ENCODE results near the gene SMYD3.

Gene SMYD3

GRCh38 chr1:245864872-245865271 is 642.2 kb downstream of the SMYD3 start:
- Histone ChIP-seq H3K79me2 (ENCODE audit: control insufficient read depth, insufficient read depth, low read length, unreplicated experiment) (no peaks in the 10 kb centered on the region), H2AFZ (ENCODE audit: low read length, unreplicated experiment) (no peak overlapping the region), H3K4me3 (ENCODE audit: low read depth, low read length) (no peak overlapping the region), H3K27me3 (ENCODE audit: insufficient read depth, low read length) (no peaks in the 10 kb centered on the region), H3K36me3 (ENCODE audit: insufficient read depth, low read length) (no peaks in the 10 kb centered on the region), H3K27ac (ENCODE audit: low read depth, low read length) (no peak overlapping the region), H3K4me1 (ENCODE audit: control insufficient read depth, insufficient read depth, low read length, unreplicated experiment) (peaks cover 20% of the 10 kb centered on the region)

- Histone ChIP-seq H3K4me3 (ENCODE audit: low read depth, low read length) (no peak overlapping the region), H3K27ac (ENCODE audit: low read depth, low read length) (no peak overlapping the region)
These were observed 643.4 kb downstream of the SMYD3 start for GRCh38 chr1:245863566-245864184.

DNA sequence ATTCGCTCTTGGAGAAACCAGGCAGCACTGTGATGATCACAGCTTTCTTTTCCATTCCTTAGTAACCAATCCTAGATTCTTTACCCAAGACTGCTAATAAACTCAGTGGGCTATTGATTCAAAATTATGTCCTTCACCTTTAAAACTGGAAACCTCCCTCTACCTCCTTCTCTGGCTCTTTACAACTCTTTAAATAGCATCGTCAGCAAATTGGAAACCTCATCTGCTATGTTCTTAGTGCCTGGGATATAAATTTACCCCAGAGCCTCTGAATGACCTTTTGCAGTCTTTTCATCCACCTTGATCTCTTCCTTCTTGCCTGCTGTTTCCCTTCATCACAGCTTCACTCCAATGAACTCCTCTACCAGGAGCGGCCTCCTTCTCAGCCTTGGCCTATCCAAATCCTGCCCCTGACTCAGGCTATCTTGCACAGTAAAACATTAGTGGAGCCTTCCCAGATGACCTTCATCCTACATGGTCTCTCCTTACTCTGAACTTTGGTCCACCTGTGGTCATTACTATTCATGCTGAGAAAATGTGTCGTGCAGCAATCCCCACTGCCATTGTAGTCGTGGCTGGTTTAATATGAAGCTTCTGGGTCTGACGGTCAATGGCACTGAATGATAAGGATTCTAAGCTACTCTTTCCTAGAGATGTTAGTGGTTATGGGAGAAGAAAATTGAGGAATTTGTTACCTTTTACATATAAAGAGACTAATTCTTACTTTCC is 644.1 kb downstream of the SMYD3 start:
- H3K36me3 ChIP-seq (ENCODE audit: insufficient read depth, low read length) = no peaks in the 10 kb centered on the region
- H3K27ac ChIP-seq (ENCODE audit: low read depth, low read length) = no peak overlapping the region
- peaks cover 37% of the 10 kb centered on the region for H3K4me1 ChIP-seq (ENCODE audit: control insufficient read depth, insufficient read depth, low read length, unreplicated experiment)
- no peak overlapping the region for H2AFZ ChIP-seq (ENCODE audit: low read length, unreplicated experiment)
- H3K79me2 ChIP-seq (ENCODE audit: control insufficient read depth, insufficient read depth, low read length, unreplicated experiment) = no peaks in the 10 kb centered on the region
- no peaks in the 10 kb centered on the region for H3K27me3 ChIP-seq (ENCODE audit: insufficient read depth, low read length)
- no peak overlapping the region for H3K4me3 ChIP-seq (ENCODE audit: low read depth, low read length)

More at GRCh38 chr1:245863566-245864184, 643.4 kb downstream of the SMYD3 start:
- H3K4me1 ChIP-seq (ENCODE audit: control insufficient read depth, insufficient read depth, low read length, unreplicated experiment) = peaks cover 32% of the 10 kb centered on the region
- H3K27me3 ChIP-seq (ENCODE audit: insufficient read depth, low read length) = no peaks in the 10 kb centered on the region
- H3K79me2 ChIP-seq (ENCODE audit: control insufficient read depth, insufficient read depth, low read length, unreplicated experiment) = no peaks in the 10 kb centered on the region
- H3K36me3 ChIP-seq (ENCODE audit: insufficient read depth, low read length) = no peaks in the 10 kb centered on the region
- no peak overlapping the region for H2AFZ ChIP-seq (ENCODE audit: low read length, unreplicated experiment)

DNA sequence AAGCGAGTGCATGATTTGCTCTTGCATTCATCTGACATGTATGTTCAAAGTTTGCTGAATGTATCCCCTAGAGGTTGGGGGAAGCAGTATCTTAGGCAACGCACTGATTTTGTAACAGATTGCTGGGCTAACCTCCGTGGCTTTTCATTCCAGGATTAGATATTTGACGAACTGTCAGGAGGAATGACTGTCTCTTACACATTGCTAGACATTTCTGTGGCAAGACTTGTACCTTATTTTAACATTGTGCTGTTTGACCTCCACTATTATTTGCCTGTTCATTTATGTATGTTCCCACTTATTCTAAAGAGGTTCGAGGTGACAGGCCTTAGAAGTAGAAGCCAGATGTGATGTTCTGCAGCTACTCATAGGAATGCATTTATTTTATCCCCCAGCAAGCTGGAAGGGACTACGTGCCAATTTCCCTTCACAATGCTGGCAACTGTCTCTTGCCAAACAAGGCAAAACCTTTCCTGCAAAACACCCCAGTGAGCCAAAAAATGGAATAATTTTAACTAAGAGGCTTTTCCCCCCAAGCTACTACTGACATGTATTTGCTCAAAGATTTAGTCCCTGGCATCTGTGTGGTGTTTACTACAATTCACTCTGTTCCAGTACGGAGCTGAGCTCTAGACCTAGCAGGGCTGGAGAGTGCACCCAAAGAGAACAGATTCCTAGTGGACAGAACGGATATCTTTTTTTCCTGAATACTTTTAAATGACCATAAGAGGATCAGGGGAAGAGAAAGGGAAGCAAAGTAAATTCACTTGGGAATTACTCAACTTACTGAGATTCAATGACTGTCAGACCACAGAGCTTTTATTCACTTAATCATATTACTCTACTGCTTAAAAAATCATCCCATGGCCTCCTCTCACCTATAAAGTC is 646.2 kb downstream of the SMYD3 start:
- Histone ChIP-seq H3K27ac (ENCODE audit: low read depth, low read length) (peak overlapping the region; percentile 93), H2AFZ (ENCODE audit: low read length, unreplicated experiment) (no peak overlapping the region), H3K4me1 (ENCODE audit: control insufficient read depth, insufficient read depth, low read length, unreplicated experiment) (peaks cover 52% of the 10 kb centered on the region), H3K79me2 (ENCODE audit: control insufficient read depth, insufficient read depth, low read length, unreplicated experiment) (no peaks in the 10 kb centered on the region), H3K4me3 (ENCODE audit: low read depth, low read length) (peak overlapping the region; percentile 37; the same call in 1 of the 2 replicates), H3K27me3 (ENCODE audit: insufficient read depth, low read length) (no peaks in the 10 kb centered on the region), H3K36me3 (ENCODE audit: insufficient read depth, low read length) (no peaks in the 10 kb centered on the region)

DNA sequence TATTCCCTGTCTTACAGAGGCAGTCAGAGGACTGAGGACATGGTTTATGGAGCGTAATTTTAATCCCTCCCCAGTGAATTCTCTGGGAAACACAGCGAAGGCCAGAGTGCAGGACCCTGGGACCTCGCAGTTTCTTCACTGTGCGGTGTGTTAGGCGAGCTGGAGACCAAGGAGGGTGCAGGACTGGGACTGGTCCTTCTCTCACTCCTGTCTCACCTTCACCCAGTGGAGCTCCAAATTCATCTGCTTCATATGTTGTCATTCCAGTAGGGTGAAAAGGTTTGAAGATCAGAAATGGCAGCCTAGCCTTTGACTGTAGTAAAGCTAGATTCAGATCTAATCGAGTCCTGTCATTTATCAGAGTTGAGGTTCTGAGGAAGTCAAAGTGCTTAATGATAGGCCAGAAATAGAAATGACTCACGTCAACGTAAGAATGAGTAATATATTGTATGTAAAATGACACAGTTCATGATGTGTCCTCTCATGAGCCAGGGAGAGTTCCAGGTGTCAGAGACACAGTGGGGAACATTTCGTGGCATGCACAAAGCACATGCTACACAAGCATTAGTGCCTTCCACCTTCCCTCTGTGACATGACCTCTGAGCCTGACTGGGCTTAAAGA is 647.5 kb downstream of the SMYD3 start:
- Histone ChIP-seq H3K36me3 (ENCODE audit: insufficient read depth, low read length) (no peaks in the 10 kb centered on the region), H3K27me3 (ENCODE audit: insufficient read depth, low read length) (no peaks in the 10 kb centered on the region), H3K79me2 (ENCODE audit: control insufficient read depth, insufficient read depth, low read length, unreplicated experiment) (no peaks in the 10 kb centered on the region), H2AFZ (ENCODE audit: low read length, unreplicated experiment) (peak overlapping the region; percentile 7), H3K4me3 (ENCODE audit: low read depth, low read length) (peak overlapping the region; percentile 37; the same call in 1 of the 2 replicates), H3K27ac (ENCODE audit: low read depth, low read length) (peak overlapping the region; percentile 93), H3K4me1 (ENCODE audit: control insufficient read depth, insufficient read depth, low read length, unreplicated experiment) (peaks cover 58% of the 10 kb centered on the region)

DNA sequence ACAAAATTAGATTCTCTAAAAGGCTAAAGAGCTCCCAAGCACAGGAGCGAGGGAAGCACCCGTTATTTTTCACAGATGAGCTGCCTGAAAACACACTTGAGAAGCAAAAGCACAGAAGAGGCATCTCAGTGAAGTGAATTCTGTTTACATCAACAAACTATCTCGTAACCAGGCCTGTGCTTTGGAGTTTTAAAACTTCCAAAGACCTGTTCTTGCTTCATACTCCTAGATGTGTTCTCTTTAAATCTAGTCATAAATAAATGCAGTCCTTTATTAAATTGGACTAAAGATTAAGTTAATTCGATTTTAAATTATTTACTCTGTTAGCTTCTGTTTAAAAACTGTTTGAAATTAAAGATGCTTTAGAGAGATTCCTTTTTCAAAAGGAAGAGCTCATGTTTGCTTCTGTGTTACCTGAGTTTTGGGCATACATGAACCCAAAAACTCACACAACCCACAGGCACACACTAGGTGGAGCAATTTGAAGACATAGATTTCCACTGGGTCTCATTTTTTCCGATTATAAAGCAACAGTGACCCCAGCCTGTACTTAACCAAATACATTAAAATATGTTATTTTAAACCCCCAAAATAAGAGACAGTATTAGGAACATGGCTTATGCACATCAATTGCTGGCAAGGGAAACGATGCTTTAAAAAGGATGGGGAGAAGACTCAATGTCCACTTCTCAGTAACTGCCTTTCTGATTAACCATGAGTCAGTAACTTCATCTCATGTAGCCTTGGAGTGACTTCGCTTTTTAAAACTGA is 648.2 kb downstream of the SMYD3 start:
- Histone ChIP-seq H3K36me3 (ENCODE audit: insufficient read depth, low read length) (no peaks in the 10 kb centered on the region), H2AFZ (ENCODE audit: low read length, unreplicated experiment) (no peak overlapping the region), H3K4me1 (ENCODE audit: control insufficient read depth, insufficient read depth, low read length, unreplicated experiment) (peaks cover 58% of the 10 kb centered on the region), H3K4me3 (ENCODE audit: low read depth, low read length) (peak overlapping the region; percentile 30; the same call in 1 of the 2 replicates), H3K27me3 (ENCODE audit: insufficient read depth, low read length) (no peaks in the 10 kb centered on the region), H3K79me2 (ENCODE audit: control insufficient read depth, insufficient read depth, low read length, unreplicated experiment) (no peaks in the 10 kb centered on the region), H3K27ac (ENCODE audit: low read depth, low read length) (peak overlapping the region; percentile 93)

DNA sequence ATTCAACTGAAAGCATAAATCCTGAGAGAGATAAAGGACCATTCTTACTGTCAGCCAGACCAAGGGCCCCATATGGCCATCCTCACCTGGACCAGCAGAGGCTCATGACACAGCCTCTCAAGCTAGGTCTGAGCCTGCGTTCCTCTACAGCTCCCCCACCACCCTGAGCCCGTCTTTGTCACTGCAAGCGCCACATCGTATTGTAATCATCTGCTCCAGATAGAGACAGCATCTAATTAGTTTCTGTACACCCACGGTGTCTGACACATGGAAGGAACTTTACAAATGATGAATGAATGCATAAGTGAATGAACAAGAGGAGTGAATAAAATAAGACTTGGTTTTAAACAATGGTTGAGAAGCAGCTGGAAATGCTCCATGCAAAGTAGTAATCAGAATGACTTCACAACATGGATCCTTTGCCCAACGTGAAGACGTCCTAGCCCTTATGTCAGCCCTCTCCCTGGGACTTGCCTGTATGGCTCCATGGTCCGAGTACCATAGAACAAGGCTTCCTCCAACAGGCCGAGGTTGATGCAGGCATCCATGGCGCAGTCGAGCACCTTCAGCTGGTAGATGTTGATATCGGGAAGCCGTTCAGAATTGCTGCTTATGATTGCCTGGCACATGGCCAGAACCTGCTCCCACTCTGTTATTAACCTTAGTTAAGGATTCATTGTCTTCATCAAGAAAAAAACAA is 648.9 kb downstream of the SMYD3 start:
- Histone ChIP-seq H3K36me3 (ENCODE audit: insufficient read depth, low read length) (no peaks in the 10 kb centered on the region), H3K4me3 (ENCODE audit: low read depth, low read length) (no peak overlapping the region), H3K27ac (ENCODE audit: low read depth, low read length) (peak overlapping the region; percentile 93), H2AFZ (ENCODE audit: low read length, unreplicated experiment) (no peak overlapping the region), H3K27me3 (ENCODE audit: insufficient read depth, low read length) (no peaks in the 10 kb centered on the region), H3K4me1 (ENCODE audit: control insufficient read depth, insufficient read depth, low read length, unreplicated experiment) (peaks cover 58% of the 10 kb centered on the region), H3K79me2 (ENCODE audit: control insufficient read depth, insufficient read depth, low read length, unreplicated experiment) (no peaks in the 10 kb centered on the region)

DNA sequence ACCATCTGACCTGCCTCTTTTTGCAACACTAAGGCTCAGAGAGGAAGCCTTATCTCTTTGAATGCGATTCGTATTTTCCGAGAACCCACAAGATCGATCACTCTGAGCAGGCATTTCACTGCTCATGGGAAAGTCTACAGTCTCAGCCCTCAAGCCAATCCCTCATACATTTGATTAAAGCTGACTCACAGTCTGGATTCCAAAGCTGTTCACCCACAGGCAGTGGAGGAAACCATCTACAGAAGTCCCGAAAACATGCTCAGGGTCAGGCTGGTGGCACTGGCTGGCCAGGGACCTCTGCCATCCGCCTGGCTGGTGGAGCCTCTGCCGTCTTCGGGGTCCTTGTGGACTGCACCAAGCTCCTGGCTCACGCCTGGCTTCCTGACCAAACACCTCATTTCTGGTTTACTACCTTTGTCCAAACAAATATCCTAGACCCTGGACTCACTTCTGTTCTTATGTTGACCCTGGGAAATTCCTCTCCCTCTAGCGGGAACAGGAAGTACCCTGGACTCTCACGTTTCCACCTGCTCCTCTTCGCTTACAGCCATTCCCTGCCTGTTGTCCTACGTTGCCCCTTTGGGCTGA is 650.0 kb downstream of the SMYD3 start:
- H3K27me3 ChIP-seq (ENCODE audit: insufficient read depth, low read length) = no peaks in the 10 kb centered on the region
- H3K4me1 ChIP-seq (ENCODE audit: control insufficient read depth, insufficient read depth, low read length, unreplicated experiment) = peaks cover 58% of the 10 kb centered on the region
- H3K79me2 ChIP-seq (ENCODE audit: control insufficient read depth, insufficient read depth, low read length, unreplicated experiment) = no peaks in the 10 kb centered on the region
- no peak overlapping the region; the same call in 1 of the 2 replicates for H3K4me3 ChIP-seq (ENCODE audit: low read depth, low read length)
- H3K36me3 ChIP-seq (ENCODE audit: insufficient read depth, low read length) = no peaks in the 10 kb centered on the region
- H3K27ac ChIP-seq (ENCODE audit: low read depth, low read length) = peak overlapping the region; percentile 83
- H2AFZ ChIP-seq (ENCODE audit: low read length, unreplicated experiment) = no peak overlapping the region
